ENCODE measurements around the gene GPC3. TPM values are rescaled to one million over a fixed set of nuclear protein-coding genes. Genes with fewer than 3 reads are reported as not detected.
"Not testable (repeated sequence)": the region's sequence is repeated elsewhere in the genome, so short reads cannot be mapped to it uniquely, and the experiment has no call there.

Gene GPC3
- total and polyA plus RNA-seq, 7 donors, result 0.43 to 2.3 (median 1.4) TPM

DNA sequence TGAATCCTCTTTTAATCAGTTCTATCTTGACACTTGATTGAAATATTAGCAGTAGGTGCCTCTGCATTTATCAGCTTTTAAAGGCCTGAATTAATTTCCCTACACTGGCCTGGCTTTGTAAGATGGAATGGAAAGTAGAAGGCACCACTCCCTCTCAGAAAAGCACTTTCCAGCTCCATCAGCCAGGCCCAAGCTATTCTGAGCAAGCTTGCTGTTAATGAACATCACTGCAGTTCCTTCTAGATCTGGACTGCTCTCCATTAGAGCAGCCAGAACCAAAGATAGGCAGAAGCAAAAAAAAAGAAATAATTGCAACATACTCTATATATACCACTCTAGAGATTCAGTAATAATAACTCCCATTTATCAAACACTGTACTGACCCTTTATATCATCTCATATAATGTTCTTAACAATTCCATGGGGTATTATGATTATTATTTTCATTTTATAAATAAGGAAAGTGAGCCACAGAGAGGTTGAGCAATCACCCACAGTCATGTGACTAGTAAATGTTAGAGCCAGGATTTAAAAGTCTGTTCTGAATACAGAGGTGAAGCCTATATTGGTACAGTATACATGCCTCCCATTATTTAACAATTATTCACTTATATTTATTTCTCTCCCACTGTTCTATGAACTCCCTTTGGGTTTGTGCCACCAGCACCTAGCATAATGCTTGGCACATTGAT, 39.4 kb upstream of the GPC3 start:
- intact Hi-C loops (cut with DNase I), result loop anchor here in 1 of 2 donors (5.0 kb wide), 1 partner anchor 233 kb away; no protein-coding TSS in a partner anchor
- Histone ChIP-seq H3K4me3 (no peak overlapping the region), H3K27me3 (ENCODE audit: insufficient read depth in 3 of 3, low read length in 2 of 3) (peaks cover 0 to 6% (median 0%) of the 10 kb centered on the region in 3 donors), H3K9me3 (no peaks in the 10 kb centered on the region), H3K27ac (no peak overlapping the region), H3K4me1 (no peaks in the 10 kb centered on the region), H3K36me3 (ENCODE audit: insufficient read depth in 1 of 2, low read depth in 1 of 2) (no peaks in the 10 kb centered on the region)
- TF ChIP-seq, protein P1, sequence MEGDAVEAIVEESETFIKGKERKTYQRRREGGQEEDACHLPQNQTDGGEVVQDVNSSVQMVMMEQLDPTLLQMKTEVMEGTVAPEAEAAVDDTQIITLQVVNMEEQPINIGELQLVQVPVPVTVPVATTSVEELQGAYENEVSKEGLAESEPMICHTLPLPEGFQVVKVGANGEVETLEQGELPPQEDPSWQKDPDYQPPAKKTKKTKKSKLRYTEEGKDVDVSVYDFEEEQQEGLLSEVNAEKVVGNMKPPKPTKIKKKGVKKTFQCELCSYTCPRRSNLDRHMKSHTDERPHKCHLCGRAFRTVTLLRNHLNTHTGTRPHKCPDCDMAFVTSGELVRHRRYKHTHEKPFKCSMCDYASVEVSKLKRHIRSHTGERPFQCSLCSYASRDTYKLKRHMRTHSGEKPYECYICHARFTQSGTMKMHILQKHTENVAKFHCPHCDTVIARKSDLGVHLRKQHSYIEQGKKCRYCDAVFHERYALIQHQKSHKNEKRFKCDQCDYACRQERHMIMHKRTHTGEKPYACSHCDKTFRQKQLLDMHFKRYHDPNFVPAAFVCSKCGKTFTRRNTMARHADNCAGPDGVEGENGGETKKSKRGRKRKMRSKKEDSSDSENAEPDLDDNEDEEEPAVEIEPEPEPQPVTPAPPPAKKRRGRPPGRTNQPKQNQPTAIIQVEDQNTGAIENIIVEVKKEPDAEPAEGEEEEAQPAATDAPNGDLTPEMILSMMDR (IDR thresholded peaks at IDR 0.05), result no peak
- ATAC-seq (no peak), DNase-seq (no peak)

GRCh38 chrX:134023851-134024281, 38.5 kb upstream of the GPC3 start:
- intact Hi-C loops (cut with DNase I), result no loop called here
- 65 to 81% (median 71%) methylated on average over 4 of the region's 4 CpGs for WGBS, 3 donors
- Histone ChIP-seq H3K27me3 (ENCODE audit: insufficient read depth in 3 of 3, low read length in 2 of 3) (peaks cover 0 to 6% (median 0%) of the 10 kb centered on the region in 3 donors), H3K9me3 (no peaks in the 10 kb centered on the region), H3K27ac (no peak overlapping the region), H3K4me3 (no peak overlapping the region), H3K4me1 (no peaks in the 10 kb centered on the region), H3K36me3 (ENCODE audit: insufficient read depth in 1 of 2, low read depth in 1 of 2) (no peaks in the 10 kb centered on the region)
- TF ChIP-seq, protein P1 (IDR thresholded peaks at IDR 0.05), result no peak
- DNase-seq, result no peak
- ATAC-seq, result no peak

DNA sequence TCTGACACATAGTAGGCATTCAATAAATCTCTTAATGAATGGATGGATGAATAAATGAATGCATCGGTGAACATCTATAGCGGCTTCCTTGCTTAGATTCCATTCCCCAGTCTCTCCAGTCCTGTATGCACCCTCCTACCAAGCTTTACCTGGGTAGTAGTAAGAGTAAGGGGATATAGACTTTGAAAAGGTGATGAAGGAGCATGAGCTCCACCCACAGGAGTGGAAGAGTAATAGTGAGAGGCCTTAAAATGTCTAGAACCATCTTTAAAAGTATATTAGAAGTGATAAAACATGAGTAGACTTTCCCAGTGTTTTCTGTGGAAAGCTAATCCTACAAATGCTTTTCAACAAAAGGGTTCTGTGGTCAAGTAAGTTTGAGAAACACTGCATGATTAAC, 35.5 kb upstream of the GPC3 start:
- TF ChIP-seq, protein P1 (IDR thresholded peaks at IDR 0.05), result no peak
- no peak for ATAC-seq
- H3K4me1 ChIP-seq, result no peaks in the 10 kb centered on the region
- H3K27ac ChIP-seq, result no peak overlapping the region
- no peaks in the 10 kb centered on the region for H3K36me3 ChIP-seq (ENCODE audit: insufficient read depth in 1 of 2, low read depth in 1 of 2)
- intact Hi-C loops (cut with DNase I), result no loop called here
- peaks cover 0 to 17% (median 0%) of the 10 kb centered on the region in 3 donors for H3K27me3 ChIP-seq (ENCODE audit: insufficient read depth in 3 of 3, low read length in 2 of 3)
- 85 to 100% (median 94%) methylated on average over 2 of the region's 2 CpGs for WGBS, 3 donors
- H3K9me3 ChIP-seq, result no peaks in the 10 kb centered on the region
- no peak for DNase-seq
- no peak overlapping the region for H3K4me3 ChIP-seq

DNA sequence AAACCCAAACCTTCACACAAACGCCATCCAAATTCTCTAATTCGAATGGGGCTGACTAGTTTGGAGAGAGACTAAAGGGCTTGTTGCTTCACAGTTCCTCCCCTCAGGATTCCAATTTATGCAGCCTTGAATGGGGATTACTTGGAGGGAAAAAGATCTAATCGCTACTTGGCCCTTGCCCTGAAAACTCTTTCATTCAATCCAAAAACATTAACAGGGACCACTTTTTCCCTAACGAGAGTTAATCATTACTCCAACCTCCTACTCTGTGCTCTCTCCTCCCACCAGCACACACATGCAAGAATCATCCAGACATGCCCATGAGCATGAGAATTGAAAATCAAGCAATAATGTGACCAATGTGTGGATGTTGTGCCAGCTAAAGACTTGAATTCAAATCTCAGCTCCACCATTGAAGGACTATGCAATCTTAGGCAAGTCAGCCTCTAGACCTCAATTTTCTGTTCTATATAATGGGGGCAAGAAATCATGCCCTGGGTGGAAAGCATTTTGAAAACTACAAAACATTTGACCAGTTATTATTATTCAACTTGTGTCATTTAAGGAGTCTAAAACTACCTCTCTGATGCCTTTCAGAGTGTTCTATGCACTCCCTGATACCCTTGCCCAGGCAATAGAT, 34.3 kb upstream of the GPC3 start:
- no peak for ATAC-seq
- intact Hi-C loops (cut with DNase I), result no loop called here
- TF ChIP-seq, protein P1 (IDR thresholded peaks at IDR 0.05), result no peak

GRCh38 chrX:134016309-134016708, 30.9 kb upstream of the GPC3 start:
- H3K4me1 ChIP-seq; intact Hi-C loops (cut with DNase I); DNase-seq; H3K9me3 ChIP-seq; H3K27ac ChIP-seq; H3K36me3 ChIP-seq (ENCODE audit: insufficient read depth in 1 of 2, low read depth in 1 of 2); H3K4me3 ChIP-seq; ATAC-seq: not testable (repeated sequence)
- WGBS, 3 donors, result 79 to 93% (median 92%) methylated on average over 1 of the region's 1 CpG
- peaks cover 0 to 14% (median 0%) of the 10 kb centered on the region in 3 donors for H3K27me3 ChIP-seq (ENCODE audit: insufficient read depth in 3 of 3, low read length in 2 of 3)

More for the DNA sequence above, 34.3 kb upstream of the GPC3 start:
- Histone ChIP-seq H3K9me3 (no peaks in the 10 kb centered on the region), H3K4me1 (no peaks in the 10 kb centered on the region), H3K36me3 (ENCODE audit: insufficient read depth in 1 of 2, low read depth in 1 of 2) (no peaks in the 10 kb centered on the region), H3K27me3 (ENCODE audit: insufficient read depth in 3 of 3, low read length in 2 of 3) (peaks cover 0 to 20% (median 0%) of the 10 kb centered on the region in 3 donors), H3K27ac (no peak overlapping the region), H3K4me3 (no peak overlapping the region)
- WGBS, 3 donors, result 40 to 49% (median 45%) methylated on average over 4 of the region's 4 CpGs
- DNase-seq, result no peak

DNA sequence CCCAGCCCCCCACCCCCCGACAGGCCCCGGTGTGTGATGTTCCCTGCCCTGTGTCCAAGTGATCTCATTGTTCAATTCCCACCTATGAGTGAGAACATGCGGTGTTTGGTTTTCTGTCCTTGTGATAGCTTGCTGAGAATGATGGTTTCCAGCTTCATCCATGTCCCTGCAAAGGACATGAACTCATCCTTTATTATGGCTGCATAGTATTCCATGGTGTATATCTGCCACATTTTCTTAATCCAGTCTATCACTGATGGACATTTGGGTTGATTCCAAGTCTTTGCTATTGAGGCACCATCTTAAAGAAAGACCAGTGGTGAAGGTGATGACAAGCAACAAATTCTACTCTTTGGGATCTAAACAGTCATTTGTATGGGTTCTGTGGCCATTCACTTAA, 30.1 kb upstream of the GPC3 start:
- peaks cover 0 to 14% (median 0%) of the 10 kb centered on the region in 3 donors for H3K27me3 ChIP-seq (ENCODE audit: insufficient read depth in 3 of 3, low read length in 2 of 3)
- H3K36me3 ChIP-seq (ENCODE audit: insufficient read depth in 1 of 2, low read depth in 1 of 2); H3K4me3 ChIP-seq; ATAC-seq; intact Hi-C loops (cut with DNase I); H3K4me1 ChIP-seq; DNase-seq; H3K27ac ChIP-seq; H3K9me3 ChIP-seq: not testable (repeated sequence)
- 83% methylated on average over 3 of the region's 3 CpGs; no CpG with 5 or more reads in 2 of the 3 donors for WGBS, 3 donors
